Measurements from ENCODE around the gene MAN1C1.

DNA sequence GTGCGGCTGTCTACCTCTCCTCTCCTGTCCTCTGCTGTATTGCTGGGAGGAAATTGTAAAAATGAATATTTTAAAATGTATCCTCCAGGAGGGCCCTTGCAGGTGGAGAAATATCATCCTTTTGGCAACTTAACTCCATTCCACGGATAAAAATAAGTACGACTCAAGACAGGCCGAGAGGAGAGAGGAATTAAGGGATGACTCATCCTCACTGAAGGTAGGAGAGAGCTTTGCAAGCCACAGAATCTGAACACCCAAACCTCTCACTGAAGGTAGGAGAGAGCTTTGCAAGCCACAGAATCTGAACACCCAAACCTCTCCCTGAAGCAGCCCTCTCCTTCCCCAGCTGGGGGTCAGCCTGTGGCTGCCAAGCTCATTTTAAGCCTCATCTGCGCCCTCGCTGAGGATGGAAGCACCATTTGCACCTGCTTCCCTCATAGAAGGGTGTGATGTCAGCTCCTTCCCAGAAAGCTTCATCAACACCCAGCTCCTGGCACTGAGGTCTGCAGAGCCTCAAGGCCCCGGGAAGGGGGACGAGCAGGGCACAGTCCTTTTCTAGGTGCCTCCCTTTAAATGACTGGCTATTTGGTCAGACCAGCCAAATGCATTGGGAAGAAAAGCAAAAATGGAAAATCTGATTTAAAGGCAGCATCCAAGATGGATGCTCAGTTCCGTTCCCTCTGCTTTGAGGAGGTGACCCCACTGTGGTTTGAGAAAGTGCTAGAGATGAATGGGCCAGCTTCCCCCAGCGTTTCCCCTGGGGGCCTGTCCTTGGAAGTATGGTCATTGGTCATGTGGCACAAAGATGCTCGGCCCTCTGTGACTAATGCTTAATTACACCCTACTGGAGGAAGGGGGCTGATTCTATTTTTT, 170.5 kb downstream of the MAN1C1 start:
- TF ChIP-seq TAF1 (IDR thresholded peaks at IDR 0.05; ENCODE audit: low read depth, low read length) (no peak), POLR2A (IDR thresholded peaks at IDR 0.05; ENCODE audit: low read depth, low read length) (no peak), POLR2AphosphoS5 (IDR thresholded peaks at IDR 0.05; ENCODE audit: low read depth, low read length) (no peak), SPI1 (IDR thresholded peaks at IDR 0.05; ENCODE audit: low read depth, low read length) (no peak), POU2F2 (IDR thresholded peaks at IDR 0.05; ENCODE audit: low read depth, low read length) (no peak), PAX5 (IDR thresholded peaks at IDR 0.05; ENCODE audit: insufficient read depth, low read length, severe bottlenecking) (no peak)

All from GM12891 (cell line).